GM12878 (cell line): ENCODE results near the gene NAA38. TPM values are rescaled to one million over a fixed set of nuclear protein-coding genes. Genes with fewer than 3 reads are reported as not detected.

Experiments
- ATAC-seq: fragments of 200-7000 bp; cut with Tn5 transposase; 3 replicates; pipeline ENCODE4 v1.9.1; 2020; ENCODE audit warnings: mild to moderate bottlenecking, moderate library complexity
- BruUV-seq: library from RNA; stranded (reverse); fragments of 400-500 nt; replicated peaks from 2 replicates; lab custom pipeline; 2021; lab: Mats Ljungman, UMichigan
- CTCF ChIA-PET: fragments of 300-600 bp; sonication (Branson Sonifier 250); formaldehyde crosslinking; extraction: SDS; loops from one replicate; lab custom pipeline; 2021; ENCODE audit warnings: inconsistent platforms; lab: Yijun Ruan, JAX
- POLR2A ChIA-PET: fragments of 350-600 bp; formaldehyde crosslinking; extraction: SDS; loops from one replicate; lab custom pipeline; 2021; ENCODE audit warnings: inconsistent platforms; lab: Charles Lee
- RAD21 ChIA-PET: fragments of 300-600 bp; sonication (Branson Sonifier 250); formaldehyde crosslinking; loops from one replicate; lab custom pipeline; 2023; ENCODE audit warnings: antibody characterized with exemption; ENCODE audit not compliant: unreplicated experiment; lab: Charles Lee
- SMC1A ChIA-PET: fragments of 300-600 bp; sonication (Branson Sonifier 250); formaldehyde crosslinking; loops from one replicate; lab custom pipeline; 2023; ENCODE audit not compliant: unreplicated experiment, uncharacterized antibody; lab: Charles Lee
- DNase-seq: peaks from one replicate; pipeline ENCODE4 v3.0.0-alpha.2; 2011; ENCODE audit warnings: low read depth, low spot score
- FAIRE-seq: peaks from 3 replicates; lab custom pipeline; 2011; peaks lifted over from hg19 to GRCh38; lab: Jason Lieb, UNC
- H2AFZ ChIP-seq: 2 replicates; pipeline ENCODE4 v1.6.0; 2011; ENCODE audit warnings: low read depth, low read length, control low read depth; ENCODE audit not compliant: control insufficient read depth
- H3K27ac ChIP-seq: 2 replicates; pipeline ENCODE4 v1.5.1; 2011; ENCODE audit warnings: control low read depth; ENCODE audit not compliant: control insufficient read depth, insufficient read depth
- H3K27me3 ChIP-seq, 2 experiments: replicated peaks in 1 of 2; 2 replicates each; pipeline versions ENCODE4 v1.6.0 to v1.6.1; 2011; ENCODE audit warnings: low read length in 1 of 2; ENCODE audit not compliant: control insufficient read depth in 2 of 2, insufficient read depth in 2 of 2
- H3K36me3 ChIP-seq, 2 experiments: 2 replicates each; pipeline ENCODE4 v1.5.1; 2011; ENCODE audit warnings: low read length in 1 of 2; ENCODE audit not compliant: control insufficient read depth in 2 of 2, insufficient read depth in 2 of 2
- H3K4me1 ChIP-seq: 2 replicates; pipeline ENCODE4 v1.6.1; 2011; ENCODE audit warnings: mild to moderate bottlenecking, low read length, moderate library complexity, mixed read lengths; ENCODE audit not compliant: control insufficient read depth, insufficient read depth
- H3K4me2 ChIP-seq: 2 replicates; pipeline ENCODE4 v1.6.0; 2011; ENCODE audit warnings: control low read depth; ENCODE audit not compliant: control insufficient read depth, insufficient read depth
- H3K4me3 ChIP-seq: fragments of 200-600 bp; sonication (generic); 2 replicates; pipeline ENCODE4 v1.5.1; 2016
- H3K79me2 ChIP-seq: 2 replicates; pipeline ENCODE4 v1.6.0; 2011; ENCODE audit warnings: low read length; ENCODE audit not compliant: control insufficient read depth, insufficient read depth
- H3K9ac ChIP-seq: 2 replicates; pipeline ENCODE4 v1.8.0; 2011; ENCODE audit warnings: low read length, control low read depth, mixed read lengths; ENCODE audit not compliant: control insufficient read depth, insufficient read depth
- H3K9me3 ChIP-seq: replicated peaks from 3 replicates; pipeline ENCODE4 v1.5.1; 2011; ENCODE audit warnings: mild to moderate bottlenecking, low read length; ENCODE audit not compliant: control insufficient read depth, insufficient read depth
- H4K20me1 ChIP-seq: 2 replicates; pipeline ENCODE4 v1.6.0; 2011; ENCODE audit not compliant: control insufficient read depth, insufficient read depth
- EZH2 ChIP-seq: IDR thresholded peaks from 2 replicates; pipeline ENCODE4 v1.6.1; 2012; ENCODE audit warnings: low read depth, mild to moderate bottlenecking, control low read depth, inconsistent platforms, low read length, borderline replicate concordance; ENCODE audit not compliant: control insufficient read depth
- FOXK2 ChIP-seq: fragments of 450-650 bp; IDR thresholded peaks from 2 replicates; pipeline ENCODE4 v1.6.1; 2017; ENCODE audit warnings: mild to moderate bottlenecking, moderate library complexity
- KLF5 ChIP-seq: fragments of 450-650 bp; IDR thresholded peaks from 2 replicates; pipeline ENCODE4 v1.6.1; 2014; ENCODE audit warnings: mild to moderate bottlenecking; ENCODE audit not compliant: partially characterized antibody
- TAF1 ChIP-seq: IDR thresholded peaks from 2 replicates; pipeline ENCODE4 v1.6.1; 2011; ENCODE audit warnings: mild to moderate bottlenecking, low read depth, low read length, borderline replicate concordance
- ZNF622 ChIP-seq: fragments of 450-650 bp; IDR thresholded peaks from 2 replicates; pipeline ENCODE4 v1.6.1; 2017; ENCODE audit warnings: mild to moderate bottlenecking, inconsistent platforms
- WGBS: methylation state at CpG from one replicate; pipeline ENCODE4 v1.1.6; 2016; ENCODE audit warnings: low lambda C conversion rate; ENCODE audit not compliant: insufficient replicate concordance, insufficient coverage; ENCODE audit errors: missing lambda C conversion rate; 5-methylcytosine and 5-hydroxymethylcytosine counted together
- in situ Hi-C: fragments of 300-500 bp; cut with MboI; formaldehyde crosslinking; loops from 9 replicates; pipeline ENCODE4 v1.14.3; 2018; ENCODE audit warnings: mixed read lengths
- intact Hi-C: fragments of 100-400 bp; cut with micrococcal nuclease; formaldehyde crosslinking; loops from one replicate; pipeline ENCODE4 v1.14.2; 2022; ENCODE audit not compliant: unreplicated experiment
- polyA plus RNA-seq, 11 experiments: library from polyadenylated mRNA; depleted of rRNA in 4 of 11; unstranded in 6 of 11; stranded (reverse) in 5 of 11; fragments of >200 nt; fragmentation: Nextera tagmentation in 4 of 11; fragmentation: Illumina TruSeq in 1 of 11; extraction: Ambion mirVana in 4 of 11; extraction: Trizol in 1 of 11; gene quantifications; 1 replicate in 1 of 11; 2 replicates in 10 of 11; pipeline versions ENCODE4 v1.2.1 to v1.2.3, GENCODE V29; 2011 to 2016; ENCODE audit warnings: inconsistent platforms in 2 of 11, missing spikeins in 2 of 11, low read depth in 1 of 11
- total RNA-seq, 4 experiments: library from RNA; depleted of rRNA in 3 of 4; stranded (reverse); fragments of >200 nt in 3 of 4; fragmentation: Illumina TruSeq in 1 of 4; extraction: Trizol in 1 of 4; gene quantifications; 2 replicates each; pipeline versions ENCODE4 v1.2.1 to v1.2.3, GENCODE V29; 2013 to 2021
- TF ChIP-seq, protein P1 (sequence below): fragments of 450-650 bp; formaldehyde crosslinking; IDR thresholded peaks from 2 replicates; pipeline ENCODE4 v1.5.0; 2022; ENCODE audit warnings: mild to moderate bottlenecking, missing genetic modification characterization
- TF ChIP-seq, protein P2 (sequence below): fragments of 150-350 bp; IDR thresholded peaks from 2 replicates; pipeline ENCODE4 v1.6.1; 2016; ENCODE audit warnings: low read depth, low read length
- TF ChIP-seq, protein P3 (sequence below): fragments of 450-650 bp; IDR thresholded peaks from 2 replicates; pipeline ENCODE4 v1.6.1; 2016; ENCODE audit warnings: mild to moderate bottlenecking, moderate library complexity, borderline replicate concordance

The NAA38 gene
- total and polyA plus RNA-seq, 10 of the 15 experiments (the other 5 are each of a cell fraction or from before 2014, with no cell fraction given) = 31.5 to 337 (median 215) TPM

DNA sequence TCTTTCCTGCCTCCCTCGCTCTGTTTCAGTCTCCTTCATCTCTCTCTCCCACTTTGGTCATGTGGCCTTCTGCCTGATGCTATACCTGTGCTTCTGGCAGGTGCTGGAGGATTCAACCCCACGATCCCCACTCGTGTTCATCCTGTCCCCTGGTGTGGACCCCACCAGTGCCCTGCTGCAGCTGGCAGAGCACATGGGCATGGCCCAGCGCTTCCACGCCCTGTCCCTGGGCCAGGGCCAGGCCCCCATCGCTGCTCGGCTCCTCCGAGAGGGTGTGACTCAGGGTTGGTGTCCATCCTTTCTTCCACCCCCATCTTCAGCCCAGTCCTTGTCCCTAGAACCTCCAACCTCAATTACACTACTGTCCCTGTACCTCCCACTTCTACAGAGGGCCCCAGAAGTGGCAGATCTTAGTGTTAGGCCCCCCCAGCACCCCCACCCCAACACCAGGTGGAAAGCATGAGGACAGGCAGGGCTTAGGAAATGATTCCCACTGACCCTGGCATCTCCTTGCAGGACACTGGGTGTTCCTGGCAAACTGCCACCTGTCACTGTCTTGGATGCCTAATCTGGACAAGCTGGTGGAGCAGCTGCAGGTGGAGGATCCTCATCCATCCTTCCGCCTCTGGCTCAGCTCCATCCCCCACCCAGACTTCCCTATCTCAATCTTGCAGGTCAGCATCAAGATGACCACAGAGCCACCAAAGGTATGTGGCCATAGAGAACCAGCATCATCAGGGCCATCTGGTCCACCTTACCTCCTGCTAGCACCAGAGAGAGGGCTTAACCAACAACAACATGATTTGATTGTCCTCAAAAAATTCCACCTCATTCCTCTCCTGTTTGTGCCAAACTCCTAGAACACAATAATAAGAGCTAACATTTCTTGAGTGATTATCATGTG is 33.1 kb downstream of the NAA38 start (continued):
- TF ChIP-seq, protein P1, sequence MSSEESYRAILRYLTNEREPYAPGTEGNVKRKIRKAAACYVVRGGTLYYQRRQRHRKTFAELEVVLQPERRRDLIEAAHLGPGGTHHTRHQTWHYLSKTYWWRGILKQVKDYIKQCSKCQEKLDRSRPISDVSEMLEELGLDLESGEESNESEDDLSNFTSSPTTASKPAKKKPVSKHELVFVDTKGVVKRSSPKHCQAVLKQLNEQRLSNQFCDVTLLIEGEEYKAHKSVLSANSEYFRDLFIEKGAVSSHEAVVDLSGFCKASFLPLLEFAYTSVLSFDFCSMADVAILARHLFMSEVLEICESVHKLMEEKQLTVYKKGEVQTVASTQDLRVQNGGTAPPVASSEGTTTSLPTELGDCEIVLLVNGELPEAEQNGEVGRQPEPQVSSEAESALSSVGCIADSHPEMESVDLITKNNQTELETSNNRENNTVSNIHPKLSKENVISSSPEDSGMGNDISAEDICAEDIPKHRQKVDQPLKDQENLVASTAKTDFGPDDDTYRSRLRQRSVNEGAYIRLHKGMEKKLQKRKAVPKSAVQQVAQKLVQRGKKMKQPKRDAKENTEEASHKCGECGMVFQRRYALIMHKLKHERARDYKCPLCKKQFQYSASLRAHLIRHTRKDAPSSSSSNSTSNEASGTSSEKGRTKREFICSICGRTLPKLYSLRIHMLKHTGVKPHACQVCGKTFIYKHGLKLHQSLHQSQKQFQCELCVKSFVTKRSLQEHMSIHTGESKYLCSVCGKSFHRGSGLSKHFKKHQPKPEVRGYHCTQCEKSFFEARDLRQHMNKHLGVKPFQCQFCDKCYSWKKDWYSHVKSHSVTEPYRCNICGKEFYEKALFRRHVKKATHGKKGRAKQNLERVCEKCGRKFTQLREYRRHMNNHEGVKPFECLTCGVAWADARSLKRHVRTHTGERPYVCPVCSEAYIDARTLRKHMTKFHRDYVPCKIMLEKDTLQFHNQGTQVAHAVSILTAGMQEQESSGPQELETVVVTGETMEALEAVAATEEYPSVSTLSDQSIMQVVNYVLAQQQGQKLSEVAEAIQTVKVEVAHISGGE (CRISPR knock-in tag) = no peak
- TF ChIP-seq FOXK2 (no peak), ZNF622 (no peak), EZH2 (no peak)
- TF ChIP-seq, all 136 proteins: peak for 0

DNA sequence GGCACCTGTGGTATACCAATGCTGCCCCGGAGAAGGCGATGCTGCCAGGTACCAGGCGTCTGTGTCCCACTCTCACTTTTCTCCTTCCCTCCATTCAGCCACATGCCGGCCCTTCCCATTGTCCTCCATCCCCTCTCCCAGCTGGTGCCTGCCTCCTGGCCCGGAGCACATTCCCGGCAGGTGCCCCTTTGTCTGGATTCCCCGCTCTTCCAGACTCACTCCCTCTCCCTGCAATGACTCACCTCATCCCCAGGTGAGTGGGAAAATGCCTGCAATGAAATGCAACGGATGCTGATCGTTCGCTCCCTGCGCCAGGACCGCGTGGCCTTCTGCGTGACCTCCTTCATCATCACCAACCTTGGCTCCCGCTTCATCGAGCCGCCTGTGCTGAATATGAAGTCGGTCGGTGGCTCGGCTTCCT is 33.8 kb downstream of the NAA38 start:
- Histone ChIP-seq H3K4me3 (no peak overlapping the region), H3K9ac (no peak overlapping the region), H3K79me2 (no peaks in the 10 kb centered on the region), H3K27ac (no peak overlapping the region), H4K20me1 (no peaks in the 10 kb centered on the region), H3K9me3 (no peaks in the 10 kb centered on the region), H3K27me3 (peaks cover 0 to 1% of the 10 kb centered on the region in 2 experiments; a peak in 2 of 4 replicates), H3K4me2 (no peak overlapping the region), H3K36me3 (no peaks in the 10 kb centered on the region), H2AFZ (no peak overlapping the region), H3K4me1 (no peaks in the 10 kb centered on the region)
- ChIA-PET POLR2A (interaction anchor here (0.7 kb wide), 1 partner anchor 10 kb away, joined by 4 read pairs; the partner anchor contains the start of gene KDM6B), RAD21 (interaction anchor here (0.8 to 1.5 kb wide), 4 partner anchors 11 to 165 kb away, joined by 3 to 4 read pairs (median 4); partner anchors contain the start of genes CYB5D1 and NAA38), SMC1A (interaction anchor here (0.7 to 2.0 kb wide), 5 partner anchors 10 to 211 kb away, joined by 3 to 8 read pairs (median 6); partner anchors contain the start of genes CYB5D1, KDM6B and NAA38), CTCF (interaction anchor here (0.6 to 4.6 kb wide), 16 partner anchors 10 to 1500 kb away, joined by 3 to 39 read pairs (median 4); partner anchors contain the start of genes KCNAB3, KDM6B and NAA38)
- in situ Hi-C loops = loop anchor here (5.0 kb wide), 1 partner anchor 164 kb away; no protein-coding TSS in a partner anchor
- no peak for ATAC-seq
- intact Hi-C loops = loop anchor here (10.0 kb wide), 1 partner anchor 79 kb away; no protein-coding TSS in a partner anchor
- no TSS peak for BruUV-seq
- WGBS = 81% methylated on average over 20 of the region's 20 CpGs
- FAIRE-seq = no peak
- DNase-seq = no peak
- TF ChIP-seq TAF1 (no peak), KLF5 (no peak)
- TF ChIP-seq, protein P2, sequence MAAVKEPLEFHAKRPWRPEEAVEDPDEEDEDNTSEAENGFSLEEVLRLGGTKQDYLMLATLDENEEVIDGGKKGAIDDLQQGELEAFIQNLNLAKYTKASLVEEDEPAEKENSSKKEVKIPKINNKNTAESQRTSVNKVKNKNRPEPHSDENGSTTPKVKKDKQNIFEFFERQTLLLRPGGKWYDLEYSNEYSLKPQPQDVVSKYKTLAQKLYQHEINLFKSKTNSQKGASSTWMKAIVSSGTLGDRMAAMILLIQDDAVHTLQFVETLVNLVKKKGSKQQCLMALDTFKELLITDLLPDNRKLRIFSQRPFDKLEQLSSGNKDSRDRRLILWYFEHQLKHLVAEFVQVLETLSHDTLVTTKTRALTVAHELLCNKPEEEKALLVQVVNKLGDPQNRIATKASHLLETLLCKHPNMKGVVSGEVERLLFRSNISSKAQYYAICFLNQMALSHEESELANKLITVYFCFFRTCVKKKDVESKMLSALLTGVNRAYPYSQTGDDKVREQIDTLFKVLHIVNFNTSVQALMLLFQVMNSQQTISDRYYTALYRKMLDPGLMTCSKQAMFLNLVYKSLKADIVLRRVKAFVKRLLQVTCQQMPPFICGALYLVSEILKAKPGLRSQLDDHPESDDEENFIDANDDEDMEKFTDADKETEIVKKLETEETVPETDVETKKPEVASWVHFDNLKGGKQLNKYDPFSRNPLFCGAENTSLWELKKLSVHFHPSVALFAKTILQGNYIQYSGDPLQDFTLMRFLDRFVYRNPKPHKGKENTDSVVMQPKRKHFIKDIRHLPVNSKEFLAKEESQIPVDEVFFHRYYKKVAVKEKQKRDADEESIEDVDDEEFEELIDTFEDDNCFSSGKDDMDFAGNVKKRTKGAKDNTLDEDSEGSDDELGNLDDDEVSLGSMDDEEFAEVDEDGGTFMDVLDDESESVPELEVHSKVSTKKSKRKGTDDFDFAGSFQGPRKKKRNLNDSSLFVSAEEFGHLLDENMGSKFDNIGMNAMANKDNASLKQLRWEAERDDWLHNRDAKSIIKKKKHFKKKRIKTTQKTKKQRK = no peak
- TF ChIP-seq, protein P3, sequence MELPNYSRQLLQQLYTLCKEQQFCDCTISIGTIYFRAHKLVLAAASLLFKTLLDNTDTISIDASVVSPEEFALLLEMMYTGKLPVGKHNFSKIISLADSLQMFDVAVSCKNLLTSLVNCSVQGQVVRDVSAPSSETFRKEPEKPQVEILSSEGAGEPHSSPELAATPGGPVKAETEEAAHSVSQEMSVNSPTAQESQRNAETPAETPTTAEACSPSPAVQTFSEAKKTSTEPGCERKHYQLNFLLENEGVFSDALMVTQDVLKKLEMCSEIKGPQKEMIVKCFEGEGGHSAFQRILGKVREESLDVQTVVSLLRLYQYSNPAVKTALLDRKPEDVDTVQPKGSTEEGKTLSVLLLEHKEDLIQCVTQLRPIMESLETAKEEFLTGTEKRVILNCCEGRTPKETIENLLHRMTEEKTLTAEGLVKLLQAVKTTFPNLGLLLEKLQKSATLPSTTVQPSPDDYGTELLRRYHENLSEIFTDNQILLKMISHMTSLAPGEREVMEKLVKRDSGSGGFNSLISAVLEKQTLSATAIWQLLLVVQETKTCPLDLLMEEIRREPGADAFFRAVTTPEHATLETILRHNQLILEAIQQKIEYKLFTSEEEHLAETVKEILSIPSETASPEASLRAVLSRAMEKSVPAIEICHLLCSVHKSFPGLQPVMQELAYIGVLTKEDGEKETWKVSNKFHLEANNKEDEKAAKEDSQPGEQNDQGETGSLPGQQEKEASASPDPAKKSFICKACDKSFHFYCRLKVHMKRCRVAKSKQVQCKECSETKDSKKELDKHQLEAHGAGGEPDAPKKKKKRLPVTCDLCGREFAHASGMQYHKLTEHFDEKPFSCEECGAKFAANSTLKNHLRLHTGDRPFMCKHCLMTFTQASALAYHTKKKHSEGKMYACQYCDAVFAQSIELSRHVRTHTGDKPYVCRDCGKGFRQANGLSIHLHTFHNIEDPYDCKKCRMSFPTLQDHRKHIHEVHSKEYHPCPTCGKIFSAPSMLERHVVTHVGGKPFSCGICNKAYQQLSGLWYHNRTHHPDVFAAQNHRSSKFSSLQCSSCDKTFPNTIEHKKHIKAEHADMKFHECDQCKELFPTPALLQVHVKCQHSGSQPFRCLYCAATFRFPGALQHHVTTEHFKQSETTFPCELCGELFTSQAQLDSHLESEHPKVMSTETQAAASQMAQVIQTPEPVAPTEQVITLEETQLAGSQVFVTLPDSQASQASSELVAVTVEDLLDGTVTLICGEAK = no peak
